GM12878 (cell line): ENCODE measurements around the gene ADGRG2. TPM values are rescaled to one million over a fixed set of nuclear protein-coding genes. Genes with fewer than 3 reads are reported as not detected.

ENCODE experiments used
- ATAC-seq: fragments of 200-7000 bp; cut with Tn5 transposase; 3 replicates; pipeline ENCODE4 v1.9.1; 2020; ENCODE audit warnings: mild to moderate bottlenecking, moderate library complexity
- BruUV-seq: library from RNA; stranded (reverse); fragments of 400-500 nt; replicated peaks from 2 replicates; lab custom pipeline; 2021; lab: Mats Ljungman, UMichigan
- CTCF ChIA-PET: fragments of 300-600 bp; sonication (Branson Sonifier 250); formaldehyde crosslinking; extraction: SDS; loops from one replicate; lab custom pipeline; 2021; ENCODE audit warnings: inconsistent platforms; lab: Yijun Ruan, JAX
- POLR2A ChIA-PET: fragments of 350-600 bp; formaldehyde crosslinking; extraction: SDS; loops from one replicate; lab custom pipeline; 2021; ENCODE audit warnings: inconsistent platforms; lab: Charles Lee
- RAD21 ChIA-PET: fragments of 300-600 bp; sonication (Branson Sonifier 250); formaldehyde crosslinking; loops from one replicate; lab custom pipeline; 2023; ENCODE audit warnings: antibody characterized with exemption; ENCODE audit not compliant: unreplicated experiment; lab: Charles Lee
- SMC1A ChIA-PET: fragments of 300-600 bp; sonication (Branson Sonifier 250); formaldehyde crosslinking; loops from one replicate; lab custom pipeline; 2023; ENCODE audit not compliant: unreplicated experiment, uncharacterized antibody; lab: Charles Lee
- DNase-seq: peaks from one replicate; pipeline ENCODE4 v3.0.0-alpha.2; 2011; ENCODE audit warnings: low read depth, low spot score
- FAIRE-seq: peaks from 3 replicates; lab custom pipeline; 2011; peaks lifted over from hg19 to GRCh38; lab: Jason Lieb, UNC
- H2AFZ ChIP-seq: 2 replicates; pipeline ENCODE4 v1.6.0; 2011; ENCODE audit warnings: low read depth, low read length, control low read depth; ENCODE audit not compliant: control insufficient read depth
- H3K27ac ChIP-seq: 2 replicates; pipeline ENCODE4 v1.5.1; 2011; ENCODE audit warnings: control low read depth; ENCODE audit not compliant: control insufficient read depth, insufficient read depth
- H3K27me3 ChIP-seq, 2 experiments: replicated peaks in 1 of 2; 2 replicates each; pipeline versions ENCODE4 v1.6.0 to v1.6.1; 2011; ENCODE audit warnings: low read length in 1 of 2; ENCODE audit not compliant: control insufficient read depth in 2 of 2, insufficient read depth in 2 of 2
- H3K36me3 ChIP-seq, 2 experiments: 2 replicates each; pipeline ENCODE4 v1.5.1; 2011; ENCODE audit warnings: low read length in 1 of 2; ENCODE audit not compliant: control insufficient read depth in 2 of 2, insufficient read depth in 2 of 2
- H3K4me1 ChIP-seq: 2 replicates; pipeline ENCODE4 v1.6.1; 2011; ENCODE audit warnings: mild to moderate bottlenecking, low read length, moderate library complexity, mixed read lengths; ENCODE audit not compliant: control insufficient read depth, insufficient read depth
- H3K4me2 ChIP-seq: 2 replicates; pipeline ENCODE4 v1.6.0; 2011; ENCODE audit warnings: control low read depth; ENCODE audit not compliant: control insufficient read depth, insufficient read depth
- H3K4me3 ChIP-seq: fragments of 200-600 bp; sonication (generic); 2 replicates; pipeline ENCODE4 v1.5.1; 2016
- H3K79me2 ChIP-seq: 2 replicates; pipeline ENCODE4 v1.6.0; 2011; ENCODE audit warnings: low read length; ENCODE audit not compliant: control insufficient read depth, insufficient read depth
- H3K9ac ChIP-seq: 2 replicates; pipeline ENCODE4 v1.8.0; 2011; ENCODE audit warnings: low read length, control low read depth, mixed read lengths; ENCODE audit not compliant: control insufficient read depth, insufficient read depth
- H3K9me3 ChIP-seq: replicated peaks from 3 replicates; pipeline ENCODE4 v1.5.1; 2011; ENCODE audit warnings: mild to moderate bottlenecking, low read length; ENCODE audit not compliant: control insufficient read depth, insufficient read depth
- H4K20me1 ChIP-seq: 2 replicates; pipeline ENCODE4 v1.6.0; 2011; ENCODE audit not compliant: control insufficient read depth, insufficient read depth
- CREM ChIP-seq: IDR thresholded peaks from 2 replicates; pipeline ENCODE4 v1.6.1; 2014; ENCODE audit warnings: antibody characterized with exemption, low read depth
- E2F4 ChIP-seq: IDR thresholded peaks from 2 replicates; pipeline ENCODE4 v1.6.1; 2012; ENCODE audit warnings: low read depth, low read length, improper control_type of control experiment
- MXI1 ChIP-seq: fragments of 150-350 bp; IDR thresholded peaks from 2 replicates; pipeline ENCODE4 v1.6.1; 2011; ENCODE audit warnings: low read depth, mild to moderate bottlenecking, inconsistent platforms, low read length, improper control_type of control experiment
- SUZ12 ChIP-seq: fragments of 200-600 bp; sonication (generic); IDR thresholded peaks from one replicate; pipeline ENCODE4 v1.6.1; 2018; ENCODE audit warnings: antibody characterized with exemption, mild to moderate bottlenecking; ENCODE audit not compliant: unreplicated experiment
- WGBS: methylation state at CpG from one replicate; pipeline ENCODE4 v1.1.6; 2016; ENCODE audit warnings: low lambda C conversion rate; ENCODE audit not compliant: insufficient replicate concordance, insufficient coverage; ENCODE audit errors: missing lambda C conversion rate; 5-methylcytosine and 5-hydroxymethylcytosine counted together
- in situ Hi-C: fragments of 300-500 bp; cut with MboI; formaldehyde crosslinking; loops from 9 replicates; pipeline ENCODE4 v1.14.3; 2018; ENCODE audit warnings: mixed read lengths
- intact Hi-C: fragments of 100-400 bp; cut with micrococcal nuclease; formaldehyde crosslinking; loops from one replicate; pipeline ENCODE4 v1.14.2; 2022; ENCODE audit not compliant: unreplicated experiment
- polyA plus RNA-seq, 11 experiments: library from polyadenylated mRNA; depleted of rRNA in 4 of 11; unstranded in 6 of 11; stranded (reverse) in 5 of 11; fragments of >200 nt; fragmentation: Nextera tagmentation in 4 of 11; fragmentation: Illumina TruSeq in 1 of 11; extraction: Ambion mirVana in 4 of 11; extraction: Trizol in 1 of 11; gene quantifications; 1 replicate in 1 of 11; 2 replicates in 10 of 11; pipeline versions ENCODE4 v1.2.1 to v1.2.3, GENCODE V29; 2011 to 2016; ENCODE audit warnings: inconsistent platforms in 2 of 11, missing spikeins in 2 of 11, low read depth in 1 of 11
- total RNA-seq, 4 experiments: library from RNA; depleted of rRNA in 3 of 4; stranded (reverse); fragments of >200 nt in 3 of 4; fragmentation: Illumina TruSeq in 1 of 4; extraction: Trizol in 1 of 4; gene quantifications; 2 replicates each; pipeline versions ENCODE4 v1.2.1 to v1.2.3, GENCODE V29; 2013 to 2021
- TF ChIP-seq, protein P1 (sequence below): fragments of 450-650 bp; conservative IDR thresholded peaks from 2 replicates; pipeline ENCODE4 v1.6.1; 2017; ENCODE audit warnings: mild to moderate bottlenecking, moderate library complexity

ADGRG2 gene
- total and polyA plus RNA-seq, 10 of the 15 experiments (the other 5 are each of a cell fraction or from before 2014, with no cell fraction given) = 0.02 to 0.29 (median 0.05) TPM; not detected in 5

- TF ChIP-seq, protein P1, sequence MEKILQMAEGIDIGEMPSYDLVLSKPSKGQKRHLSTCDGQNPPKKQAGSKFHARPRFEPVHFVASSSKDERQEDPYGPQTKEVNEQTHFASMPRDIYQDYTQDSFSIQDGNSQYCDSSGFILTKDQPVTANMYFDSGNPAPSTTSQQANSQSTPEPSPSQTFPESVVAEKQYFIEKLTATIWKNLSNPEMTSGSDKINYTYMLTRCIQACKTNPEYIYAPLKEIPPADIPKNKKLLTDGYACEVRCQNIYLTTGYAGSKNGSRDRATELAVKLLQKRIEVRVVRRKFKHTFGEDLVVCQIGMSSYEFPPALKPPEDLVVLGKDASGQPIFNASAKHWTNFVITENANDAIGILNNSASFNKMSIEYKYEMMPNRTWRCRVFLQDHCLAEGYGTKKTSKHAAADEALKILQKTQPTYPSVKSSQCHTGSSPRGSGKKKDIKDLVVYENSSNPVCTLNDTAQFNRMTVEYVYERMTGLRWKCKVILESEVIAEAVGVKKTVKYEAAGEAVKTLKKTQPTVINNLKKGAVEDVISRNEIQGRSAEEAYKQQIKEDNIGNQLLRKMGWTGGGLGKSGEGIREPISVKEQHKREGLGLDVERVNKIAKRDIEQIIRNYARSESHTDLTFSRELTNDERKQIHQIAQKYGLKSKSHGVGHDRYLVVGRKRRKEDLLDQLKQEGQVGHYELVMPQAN = no peak
- TF ChIP-seq MXI1 (no peak), CREM (no peak)
Measured at GRCh38 chrX:19064175-19064574, 58.1 kb downstream of the ADGRG2 start (continued).

- Histone ChIP-seq H3K9ac (no peak overlapping the region), H3K36me3 (no peaks in the 10 kb centered on the region), H3K79me2 (no peaks in the 10 kb centered on the region), H3K27ac (no peak overlapping the region), H2AFZ (no peak overlapping the region), H3K4me1 (no peaks in the 10 kb centered on the region), H3K27me3 (no peaks in the 10 kb centered on the region), H3K4me2 (no peak overlapping the region), H3K9me3 (no peaks in the 10 kb centered on the region; the same call in 2 of the 3 replicates), H3K4me3 (no peak overlapping the region), H4K20me1 (no peaks in the 10 kb centered on the region)
- ChIA-PET CTCF (interaction anchor here (0.6 to 1.0 kb wide), 2 partner anchors 98 to 163 kb away, joined by 4 read pairs; no protein-coding TSS in a partner anchor), POLR2A (no interaction called here), SMC1A (no interaction called here), RAD21 (no interaction called here)
- ATAC-seq = peak; percentile 36
- in situ Hi-C loops = no loop called here
- WGBS = 32% methylated on average over 7 of the region's 8 CpGs
- no peak for DNase-seq
- intact Hi-C loops = no loop called here
- no peak for TF ChIP-seq SUZ12
- TF ChIP-seq E2F4 = no peak
- FAIRE-seq = no peak
- no TSS peak for BruUV-seq
Measured at GRCh38 chrX:19063030-19063429, 59.2 kb downstream of the ADGRG2 start.
